ENCODE results near the gene MICAL2. TPM values are rescaled to one million over a fixed set of nuclear protein-coding genes. Genes with fewer than 3 reads are reported as not detected.

Gene MICAL2
- total and polyA plus RNA-seq, 2 donors = 17.3 to 26.8 TPM

GRCh38 chr11:12289667-12290476 lies 179.5 kb downstream of the MICAL2 start:
- no peaks in the 10 kb centered on the region for H3K27me3 ChIP-seq (ENCODE audit: control insufficient read depth in 2 of 2, insufficient read depth in 1 of 2, low read length in 1 of 2)
- no peak overlapping the region for H3K4me3 ChIP-seq (ENCODE audit: low read length in 2 of 2)
- H3K9me3 ChIP-seq (ENCODE audit: control insufficient read depth in 2 of 2, insufficient read depth in 1 of 2, low read length in 1 of 2) = no peaks in the 10 kb centered on the region
- H3K4me1 ChIP-seq (ENCODE audit: control insufficient read depth in 2 of 2, insufficient read depth in 2 of 2, low read length in 2 of 2) = peaks cover 0 to 8% of the 10 kb centered on the region in 2 donors
- no peak overlapping the region for H3K27ac ChIP-seq (ENCODE audit: low read depth in 1 of 2, low read length in 1 of 2)
- 83% methylated on average over 7 of the region's 7 CpGs for WGBS
- no peak for DNase-seq (ENCODE audit: low read depth in 6 of 9, low spot score in 9 of 9)
- no peaks in the 10 kb centered on the region for H3K36me3 ChIP-seq (ENCODE audit: control insufficient read depth in 2 of 2, insufficient read depth in 2 of 2, low read length in 1 of 2)

GRCh38 chr11:12290477-12290922 lies 180.1 kb downstream of the MICAL2 start:
- H3K27me3 ChIP-seq (ENCODE audit: control insufficient read depth in 2 of 2, insufficient read depth in 1 of 2, low read length in 1 of 2) = no peaks in the 10 kb centered on the region
- H3K9me3 ChIP-seq (ENCODE audit: control insufficient read depth in 2 of 2, insufficient read depth in 1 of 2, low read length in 1 of 2) = no peaks in the 10 kb centered on the region
- 82% methylated on average over 14 of the region's 14 CpGs for WGBS
- no peak overlapping the region for H3K27ac ChIP-seq (ENCODE audit: low read depth in 1 of 2, low read length in 1 of 2)
- no peak overlapping the region for H3K4me3 ChIP-seq (ENCODE audit: low read length in 2 of 2)
- no peaks in the 10 kb centered on the region for H3K36me3 ChIP-seq (ENCODE audit: control insufficient read depth in 2 of 2, insufficient read depth in 2 of 2, low read length in 1 of 2)
- H3K4me1 ChIP-seq (ENCODE audit: control insufficient read depth in 2 of 2, insufficient read depth in 2 of 2, low read length in 2 of 2) = peaks cover 0 to 8% of the 10 kb centered on the region in 2 donors
- DNase-seq (ENCODE audit: low read depth in 6 of 9, low spot score in 9 of 9) = no peak

- 91% methylated on average over 4 of the region's 4 CpGs for WGBS
- H3K27me3 ChIP-seq (ENCODE audit: control insufficient read depth in 2 of 2, insufficient read depth in 1 of 2, low read length in 1 of 2) = no peaks in the 10 kb centered on the region
- no peaks in the 10 kb centered on the region for H3K36me3 ChIP-seq (ENCODE audit: control insufficient read depth in 2 of 2, insufficient read depth in 2 of 2, low read length in 1 of 2)
- no peak overlapping the region for H3K4me3 ChIP-seq (ENCODE audit: low read length in 2 of 2)
- peaks cover 0 to 8% of the 10 kb centered on the region in 2 donors for H3K4me1 ChIP-seq (ENCODE audit: control insufficient read depth in 2 of 2, insufficient read depth in 2 of 2, low read length in 2 of 2)
- no peak overlapping the region for H3K27ac ChIP-seq (ENCODE audit: low read depth in 1 of 2, low read length in 1 of 2)
- H3K9me3 ChIP-seq (ENCODE audit: control insufficient read depth in 2 of 2, insufficient read depth in 1 of 2, low read length in 1 of 2) = no peaks in the 10 kb centered on the region
- DNase-seq (ENCODE audit: low read depth in 6 of 9, low spot score in 9 of 9) = no peak
Measured at GRCh38 chr11:12291313-12291712, 180.9 kb downstream of the MICAL2 start.

GRCh38 chr11:12291766-12292165 lies 181.4 kb downstream of the MICAL2 start:
- 85% methylated on average over 4 of the region's 4 CpGs for WGBS
- Histone ChIP-seq H3K4me1 (ENCODE audit: control insufficient read depth in 2 of 2, insufficient read depth in 2 of 2, low read length in 2 of 2) (peaks cover 0 to 8% of the 10 kb centered on the region in 2 donors), H3K9me3 (ENCODE audit: control insufficient read depth in 2 of 2, insufficient read depth in 1 of 2, low read length in 1 of 2) (no peaks in the 10 kb centered on the region), H3K27me3 (ENCODE audit: control insufficient read depth in 2 of 2, insufficient read depth in 1 of 2, low read length in 1 of 2) (no peaks in the 10 kb centered on the region), H3K4me3 (ENCODE audit: low read length in 2 of 2) (no peak overlapping the region), H3K36me3 (ENCODE audit: control insufficient read depth in 2 of 2, insufficient read depth in 2 of 2, low read length in 1 of 2) (no peaks in the 10 kb centered on the region), H3K27ac (ENCODE audit: low read depth in 1 of 2, low read length in 1 of 2) (no peak overlapping the region)
- no peak for DNase-seq (ENCODE audit: low read depth in 6 of 9, low spot score in 9 of 9)

DNA sequence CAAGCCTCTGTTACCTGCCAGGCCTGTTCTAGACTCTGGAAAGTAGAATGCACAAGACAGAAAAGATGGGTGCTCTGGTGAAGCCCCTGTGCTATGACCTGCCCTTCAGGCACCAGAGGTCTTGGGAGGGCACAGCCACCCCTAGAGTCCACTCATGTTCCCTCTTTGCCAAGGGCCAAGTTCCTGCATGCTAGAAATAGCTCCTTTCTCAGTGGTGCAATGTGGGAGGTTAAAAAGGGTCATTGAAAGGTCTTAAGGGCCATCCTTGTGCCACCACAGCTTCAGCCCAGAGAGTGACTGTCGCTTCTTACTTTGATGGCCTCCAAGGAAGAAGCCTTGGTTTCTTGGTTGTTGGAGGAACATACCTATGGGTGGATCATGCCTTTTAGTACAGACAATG lies 182.4 kb downstream of the MICAL2 start:
- Histone ChIP-seq H3K36me3 (ENCODE audit: control insufficient read depth in 2 of 2, insufficient read depth in 2 of 2, low read length in 1 of 2) (no peaks in the 10 kb centered on the region), H3K4me1 (ENCODE audit: control insufficient read depth in 2 of 2, insufficient read depth in 2 of 2, low read length in 2 of 2) (peaks cover 0 to 8% of the 10 kb centered on the region in 2 donors), H3K9me3 (ENCODE audit: control insufficient read depth in 2 of 2, insufficient read depth in 1 of 2, low read length in 1 of 2) (no peaks in the 10 kb centered on the region), H3K27me3 (ENCODE audit: control insufficient read depth in 2 of 2, insufficient read depth in 1 of 2, low read length in 1 of 2) (no peaks in the 10 kb centered on the region), H3K4me3 (ENCODE audit: low read length in 2 of 2) (no peak overlapping the region), H3K27ac (ENCODE audit: low read depth in 1 of 2, low read length in 1 of 2) (no peak overlapping the region)
- no peak for DNase-seq (ENCODE audit: low read depth in 6 of 9, low spot score in 9 of 9)
- WGBS = 100% methylated on average over 1 of the region's 1 CpG

DNA sequence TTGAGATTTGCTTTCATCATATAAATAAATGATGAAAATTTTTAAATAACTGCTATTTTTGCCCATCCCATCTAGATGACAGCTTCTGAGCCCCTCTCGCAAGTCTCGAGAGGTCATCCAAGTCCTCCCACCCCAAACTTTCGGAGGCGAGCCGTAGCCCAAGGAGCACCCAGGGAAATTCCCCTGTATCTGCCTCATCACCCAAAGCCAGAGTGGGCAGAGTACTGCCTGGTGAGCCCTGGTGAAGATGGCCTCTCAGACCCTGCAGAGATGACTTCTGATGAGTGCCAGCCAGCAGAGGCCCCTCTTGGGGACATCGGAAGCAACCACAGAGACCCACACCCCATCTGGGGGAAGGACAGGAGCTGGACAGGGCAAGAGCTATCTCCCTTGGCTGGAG lies 183.1 kb downstream of the MICAL2 start:
- no peaks in the 10 kb centered on the region for H3K27me3 ChIP-seq (ENCODE audit: control insufficient read depth in 2 of 2, insufficient read depth in 1 of 2, low read length in 1 of 2)
- DNase-seq (ENCODE audit: low read depth in 6 of 9, low spot score in 9 of 9) = no peak
- H3K4me1 ChIP-seq (ENCODE audit: control insufficient read depth in 2 of 2, insufficient read depth in 2 of 2, low read length in 2 of 2) = peaks cover 0 to 8% of the 10 kb centered on the region in 2 donors
- 90% methylated on average over 6 of the region's 6 CpGs for WGBS
- H3K4me3 ChIP-seq (ENCODE audit: low read length in 2 of 2) = no peak overlapping the region
- no peaks in the 10 kb centered on the region for H3K9me3 ChIP-seq (ENCODE audit: control insufficient read depth in 2 of 2, insufficient read depth in 1 of 2, low read length in 1 of 2)
- no peak overlapping the region for H3K27ac ChIP-seq (ENCODE audit: low read depth in 1 of 2, low read length in 1 of 2)
- H3K36me3 ChIP-seq (ENCODE audit: control insufficient read depth in 2 of 2, insufficient read depth in 2 of 2, low read length in 1 of 2) = no peaks in the 10 kb centered on the region

- Histone ChIP-seq H3K27ac (ENCODE audit: low read depth in 1 of 2, low read length in 1 of 2) (no peak overlapping the region), H3K4me3 (ENCODE audit: low read length in 2 of 2) (no peak overlapping the region), H3K9me3 (ENCODE audit: control insufficient read depth in 2 of 2, insufficient read depth in 1 of 2, low read length in 1 of 2) (no peaks in the 10 kb centered on the region), H3K36me3 (ENCODE audit: control insufficient read depth in 2 of 2, insufficient read depth in 2 of 2, low read length in 1 of 2) (no peaks in the 10 kb centered on the region), H3K4me1 (ENCODE audit: control insufficient read depth in 2 of 2, insufficient read depth in 2 of 2, low read length in 2 of 2) (peaks cover 0 to 8% of the 10 kb centered on the region in 2 donors), H3K27me3 (ENCODE audit: control insufficient read depth in 2 of 2, insufficient read depth in 1 of 2, low read length in 1 of 2) (no peaks in the 10 kb centered on the region)
- 96% methylated on average over 5 of the region's 5 CpGs for WGBS
- DNase-seq (ENCODE audit: low read depth in 6 of 9, low spot score in 9 of 9) = no peak
Measured at GRCh38 chr11:12294613-12295012, 184.2 kb downstream of the MICAL2 start.

DNA sequence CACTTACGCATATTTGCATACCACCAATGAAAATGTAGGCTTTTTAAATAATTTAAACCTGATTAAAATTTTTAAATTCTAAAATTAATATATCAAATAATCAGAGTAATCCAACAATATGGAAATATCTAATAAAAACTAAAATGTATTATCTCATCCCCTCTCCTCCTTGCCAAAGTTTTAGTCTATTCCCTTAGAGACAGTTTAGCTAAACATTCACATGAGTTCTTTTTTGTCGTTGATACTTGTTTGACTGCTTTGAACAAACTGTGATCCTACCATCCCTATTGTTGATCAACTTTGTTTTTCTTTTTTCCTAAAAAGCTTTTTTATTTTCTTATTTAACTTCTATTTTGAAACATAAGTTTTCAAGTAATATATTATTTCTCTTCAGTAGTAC lies 185.6 kb downstream of the MICAL2 start:
- DNase-seq (ENCODE audit: low read depth in 6 of 9, low spot score in 9 of 9) = no peak
- WGBS = over 99% methylated on average over 2 of the region's 2 CpGs

DNA sequence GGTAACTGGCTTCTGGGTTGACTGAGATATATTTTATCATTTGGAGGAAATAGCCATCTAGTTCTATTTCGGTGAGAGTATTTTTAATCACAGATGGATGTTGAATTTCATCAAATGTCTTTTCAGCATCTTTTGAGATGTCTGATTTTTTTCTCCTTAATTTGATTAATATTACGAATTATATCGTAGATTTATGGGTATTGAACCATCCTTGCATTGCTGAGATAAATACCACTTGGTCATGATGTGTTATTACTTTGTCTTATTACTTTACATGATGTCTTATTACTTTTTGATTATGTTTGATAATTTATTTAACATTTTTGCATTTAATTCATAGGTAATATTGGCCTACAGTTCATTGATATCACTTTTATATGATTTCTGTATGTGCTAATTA lies 188.2 kb downstream of the MICAL2 start:
- DNase-seq (ENCODE audit: low read depth in 6 of 9, low spot score in 9 of 9) = no peak
- Histone ChIP-seq H3K9me3 (ENCODE audit: control insufficient read depth in 2 of 2, insufficient read depth in 1 of 2, low read length in 1 of 2) (no peaks in the 10 kb centered on the region), H3K27ac (ENCODE audit: low read depth in 1 of 2, low read length in 1 of 2) (no peak overlapping the region), H3K4me3 (ENCODE audit: low read length in 2 of 2) (no peak overlapping the region), H3K27me3 (ENCODE audit: control insufficient read depth in 2 of 2, insufficient read depth in 1 of 2, low read length in 1 of 2) (no peaks in the 10 kb centered on the region), H3K4me1 (ENCODE audit: control insufficient read depth in 2 of 2, insufficient read depth in 2 of 2, low read length in 2 of 2) (no peaks in the 10 kb centered on the region), H3K36me3 (ENCODE audit: control insufficient read depth in 2 of 2, insufficient read depth in 2 of 2, low read length in 1 of 2) (no peaks in the 10 kb centered on the region)
- 95% methylated on average over 3 of the region's 3 CpGs for WGBS

More for the DNA sequence above, 185.6 kb downstream of the MICAL2 start:
- Histone ChIP-seq H3K4me1 (ENCODE audit: control insufficient read depth in 2 of 2, insufficient read depth in 2 of 2, low read length in 2 of 2) (no peaks in the 10 kb centered on the region), H3K27me3 (ENCODE audit: control insufficient read depth in 2 of 2, insufficient read depth in 1 of 2, low read length in 1 of 2) (no peaks in the 10 kb centered on the region), H3K36me3 (ENCODE audit: control insufficient read depth in 2 of 2, insufficient read depth in 2 of 2, low read length in 1 of 2) (no peaks in the 10 kb centered on the region), H3K9me3 (ENCODE audit: control insufficient read depth in 2 of 2, insufficient read depth in 1 of 2, low read length in 1 of 2) (no peaks in the 10 kb centered on the region), H3K4me3 (ENCODE audit: low read length in 2 of 2) (no peak overlapping the region), H3K27ac (ENCODE audit: low read depth in 1 of 2, low read length in 1 of 2) (no peak overlapping the region)

Measured in thymus (tissue), 11 donors.